Activated CD4-positive, alpha-beta T cell treated with anti-CD3 and anti-CD28 coated beads for 4 hours (primary cell): ENCODE data around the gene WRAP73.
A peak's percentile ranks its signal among the peaks of the same experiment; 100 is the strongest.

Source experiments
- DNase-seq, 2 donors: peaks; one replicate each; pipeline ENCODE4 v3.0.0-alpha.2; 2020

WRAP73 gene

DNA sequence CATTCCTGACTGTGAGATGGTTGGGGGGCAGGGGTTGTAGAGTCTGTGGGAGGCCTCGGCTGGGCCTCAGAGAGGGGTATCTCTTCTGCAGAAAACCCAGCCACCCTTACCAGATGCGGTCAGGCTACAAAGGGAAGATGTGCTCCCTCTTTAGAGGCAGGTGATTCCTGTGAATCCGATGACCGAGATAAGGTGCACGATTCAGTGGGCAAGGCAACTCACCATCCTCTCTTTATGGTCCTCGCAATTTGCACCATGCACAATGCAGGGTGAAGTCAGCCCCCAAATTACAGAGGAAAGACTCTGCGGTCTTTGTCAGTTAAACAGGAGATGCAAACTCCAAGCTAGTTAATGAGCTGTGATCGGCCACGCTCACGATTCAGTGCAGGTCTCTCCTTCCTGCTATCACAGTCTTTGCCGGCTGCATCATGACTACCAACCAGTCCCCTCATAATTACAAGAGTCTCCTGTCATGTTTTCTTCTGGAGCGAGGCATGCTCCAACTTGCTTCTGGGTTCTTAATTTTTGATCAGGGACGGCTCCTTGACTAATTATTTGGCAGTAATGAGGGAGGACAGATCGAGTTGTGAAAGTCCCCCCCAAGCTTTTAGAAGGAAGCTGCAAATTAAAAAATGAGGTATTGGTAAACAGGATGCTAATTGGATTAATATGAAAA lies 14.9 kb upstream of the WRAP73 start:
- DNase-seq = no peak

DNA sequence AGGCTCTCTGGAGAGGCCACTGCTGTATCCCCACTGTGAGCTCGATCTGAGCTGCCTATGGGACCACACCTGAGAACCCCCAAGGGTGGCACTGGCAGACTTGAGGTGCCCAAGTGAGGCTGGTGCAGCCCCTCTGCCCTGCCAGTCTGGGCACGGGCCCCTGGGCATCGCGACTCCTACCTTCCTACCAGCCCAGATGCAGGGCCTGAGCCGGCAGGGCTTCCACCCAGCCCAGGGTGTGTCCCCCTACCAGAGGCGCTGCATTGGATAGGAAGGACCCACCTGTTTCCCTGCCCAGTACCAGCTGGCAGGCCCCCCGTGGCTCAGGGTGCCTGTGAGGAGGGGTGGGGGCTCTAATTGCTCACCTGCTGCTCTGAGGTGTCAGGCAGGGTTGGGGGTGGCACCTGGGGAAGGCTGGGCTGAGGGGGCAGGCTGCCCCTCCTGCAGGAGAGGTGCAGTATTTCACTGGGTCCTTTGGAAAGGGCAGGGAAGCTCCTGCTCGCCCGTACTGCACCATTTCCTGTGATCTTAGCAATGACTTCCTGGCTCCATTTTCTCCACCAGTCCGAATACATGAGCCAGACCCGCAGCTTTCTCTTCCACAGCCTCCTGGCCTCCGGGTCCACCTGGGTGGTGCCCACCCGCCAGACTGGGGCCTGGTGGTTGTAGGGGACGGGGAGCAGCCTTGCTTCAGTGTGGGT lies 14.2 kb upstream of the WRAP73 start:
- no peak for DNase-seq

DNA sequence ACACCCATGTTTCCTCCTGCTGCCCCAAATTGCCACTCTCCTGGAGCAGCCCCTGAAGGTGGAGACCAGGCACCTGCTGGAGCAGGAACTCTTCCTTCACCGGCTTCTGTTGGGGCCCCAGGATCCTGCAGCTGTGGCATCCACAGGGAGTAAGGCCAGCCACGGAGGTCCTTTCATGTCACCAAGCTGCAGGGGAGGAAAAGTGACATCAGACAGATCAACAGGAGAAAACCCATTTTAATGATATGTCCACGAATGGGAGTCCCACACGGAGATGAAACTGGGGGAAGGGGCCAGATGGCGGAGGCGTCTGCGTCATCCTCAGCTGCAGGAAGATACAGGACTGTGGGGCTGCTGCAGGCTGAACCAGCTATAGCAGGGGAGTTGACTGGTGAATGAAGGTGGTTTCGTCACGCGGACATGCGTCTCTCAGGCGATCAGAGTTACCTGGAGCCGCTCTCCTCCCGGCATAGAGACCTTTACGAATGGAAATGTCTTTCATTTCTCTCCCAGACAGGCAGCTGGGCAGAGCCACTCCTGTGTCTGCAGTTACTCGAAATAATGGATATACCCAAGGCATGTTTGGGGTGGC lies 12.3 kb upstream of the WRAP73 start:
- no peak for DNase-seq

DNA sequence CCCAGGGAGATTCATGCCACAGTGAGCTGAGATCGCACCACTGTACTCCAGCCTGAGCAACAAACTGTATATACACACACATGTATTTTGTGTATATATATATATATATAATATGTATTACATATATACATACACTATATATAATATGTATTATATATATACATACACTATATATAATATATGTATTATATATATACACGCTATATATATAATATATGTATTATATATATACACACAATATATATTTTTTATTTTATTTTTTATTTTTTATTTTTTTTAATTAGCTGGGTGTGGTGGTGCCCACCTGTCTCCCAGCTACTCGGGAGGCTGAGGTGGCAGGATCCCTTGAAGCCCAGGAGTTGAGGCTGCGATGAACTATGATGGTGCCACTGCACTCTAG lies 11.7 kb upstream of the WRAP73 start:
- no peak for DNase-seq

DNA sequence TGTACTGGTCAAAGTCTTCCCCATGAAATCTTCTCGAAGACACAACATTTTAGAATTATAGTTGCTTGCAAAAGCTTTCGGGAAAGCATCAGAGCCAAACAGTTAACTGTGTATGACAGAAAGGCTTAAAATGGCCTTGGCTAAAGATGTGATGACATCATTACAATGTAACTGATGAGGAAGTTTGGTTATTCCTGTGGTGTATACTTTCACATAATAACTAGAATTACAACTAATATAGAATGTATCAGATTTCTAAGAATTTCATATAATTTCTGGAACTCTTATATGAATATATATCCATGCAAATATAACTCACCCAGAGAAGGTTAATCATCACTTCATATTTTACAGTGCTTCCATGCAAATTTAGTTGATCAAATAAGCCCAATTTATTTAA lies 10.8 kb upstream of the WRAP73 start:
- no peak for DNase-seq

DNA sequence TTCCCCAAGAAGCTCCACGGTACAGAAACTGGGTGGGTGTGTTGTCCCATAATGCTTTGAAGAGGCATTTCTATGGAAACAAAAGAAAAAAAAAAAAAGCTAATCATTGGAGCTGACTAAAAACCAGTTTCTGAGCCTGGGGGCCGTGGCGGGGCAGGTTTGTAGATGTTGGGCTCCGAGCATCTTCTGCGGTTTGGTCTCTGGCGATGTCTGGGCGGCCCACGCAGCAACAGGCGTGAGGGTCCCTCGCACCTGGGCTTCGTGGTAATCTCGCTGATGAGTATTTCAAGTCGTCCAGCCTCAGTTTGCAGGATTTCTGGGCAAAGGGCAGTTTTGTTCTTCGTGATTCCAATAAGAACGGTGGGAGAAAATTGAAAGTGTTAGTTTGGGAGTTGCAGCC lies 9.2 kb upstream of the WRAP73 start:
- DNase-seq = no peak

DNA sequence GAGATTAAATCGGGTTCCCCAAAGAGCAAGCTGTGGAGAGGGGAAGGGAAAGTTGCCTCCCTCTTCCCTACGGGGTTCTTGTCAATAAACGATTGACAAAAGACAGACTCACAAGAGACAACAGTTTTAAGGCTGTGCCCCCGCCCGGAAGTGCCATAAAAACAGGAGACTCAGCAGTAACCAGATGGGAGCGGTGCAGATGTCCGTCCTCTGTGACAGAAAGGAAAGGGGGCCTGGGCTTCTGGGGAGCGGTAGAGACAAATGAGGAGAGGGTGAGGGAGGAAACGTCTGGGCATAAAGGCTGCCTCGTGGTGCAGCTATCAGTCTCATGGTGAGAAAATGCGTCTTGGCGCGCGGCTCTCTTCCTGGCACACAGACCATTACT lies 8.3 kb upstream of the WRAP73 start:
- no peak for DNase-seq

DNA sequence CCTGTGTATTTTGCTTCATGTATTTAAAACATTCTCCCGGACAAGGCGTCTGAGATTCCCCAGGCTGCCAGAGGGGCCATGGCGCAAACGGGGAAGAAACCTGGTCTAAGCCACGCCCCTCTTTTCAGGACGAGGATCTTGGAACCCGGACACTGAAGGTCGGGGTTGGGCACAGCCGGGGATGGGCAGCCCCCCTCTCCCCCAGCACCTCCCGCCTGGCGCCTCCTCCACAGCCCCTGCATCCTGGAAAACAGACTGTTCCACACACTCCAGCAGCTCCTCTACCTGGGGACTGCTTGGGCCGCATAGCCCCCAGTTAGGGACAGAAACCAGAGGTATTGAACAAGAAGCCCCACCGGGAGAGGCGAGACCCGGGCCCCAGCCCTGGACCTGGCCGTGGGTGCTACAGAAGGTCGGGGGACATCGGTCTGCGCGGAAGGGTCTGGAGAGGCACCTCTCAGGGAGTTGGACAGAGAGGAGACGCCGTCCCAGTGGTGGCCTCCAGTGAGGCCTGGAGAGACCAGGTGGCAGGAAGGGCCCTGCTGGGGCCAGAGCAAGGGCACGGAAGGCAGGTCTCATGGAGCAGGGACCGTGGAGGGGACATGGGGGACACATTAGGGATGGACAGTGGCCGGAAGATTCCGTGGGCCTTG lies 7.8 kb upstream of the WRAP73 start:
- DNase-seq = no peak

DNA sequence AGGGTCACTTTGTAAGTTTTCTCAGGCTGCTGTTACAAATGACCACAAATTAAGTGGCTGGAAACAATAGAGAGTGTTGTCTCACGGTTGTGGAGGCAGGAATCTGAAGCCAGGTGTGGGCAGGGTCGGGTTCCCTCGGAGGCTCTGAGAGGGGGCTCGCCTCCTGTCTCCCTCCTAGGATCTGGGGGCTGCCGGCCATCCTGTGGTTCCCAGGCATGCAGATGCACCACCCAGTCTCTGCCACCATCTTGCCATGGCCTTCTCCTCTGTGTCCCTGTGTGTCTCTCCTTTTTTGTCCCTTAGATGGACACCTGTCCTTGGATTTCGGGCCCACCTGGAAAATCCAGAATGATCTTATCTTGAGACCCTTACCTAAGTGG lies 7.2 kb upstream of the WRAP73 start:
- no peak for DNase-seq

DNA sequence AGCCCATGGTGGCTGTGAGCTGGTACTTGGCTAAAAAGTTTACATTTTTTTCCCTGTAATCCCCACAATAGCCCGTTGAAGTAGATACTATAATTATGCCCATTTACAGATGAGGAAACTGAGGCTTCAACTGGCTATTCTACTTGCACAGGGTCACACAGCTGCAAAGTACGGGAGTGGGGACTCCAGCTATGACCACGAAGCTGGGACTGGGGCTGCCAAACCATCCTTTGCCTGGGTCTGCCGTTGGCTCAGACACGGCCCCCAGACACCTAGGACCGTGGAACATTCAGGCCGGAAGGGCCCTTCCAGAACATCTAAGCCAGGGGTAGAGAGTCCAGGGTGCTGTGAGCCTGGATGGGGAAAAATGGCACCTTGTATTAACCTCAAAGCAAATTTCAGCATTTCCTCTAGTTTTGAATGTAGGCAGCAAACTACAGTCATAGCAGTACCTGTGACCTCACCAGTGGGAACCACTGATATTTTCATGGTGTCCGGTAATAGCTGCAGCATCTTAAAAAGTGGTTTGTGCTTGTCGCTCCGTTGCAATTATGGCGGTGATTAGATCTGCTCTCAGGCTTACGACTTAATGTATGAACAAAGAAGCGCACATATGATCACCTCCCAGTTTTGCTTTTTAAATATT lies 6.7 kb upstream of the WRAP73 start:
- no peak for DNase-seq

DNA sequence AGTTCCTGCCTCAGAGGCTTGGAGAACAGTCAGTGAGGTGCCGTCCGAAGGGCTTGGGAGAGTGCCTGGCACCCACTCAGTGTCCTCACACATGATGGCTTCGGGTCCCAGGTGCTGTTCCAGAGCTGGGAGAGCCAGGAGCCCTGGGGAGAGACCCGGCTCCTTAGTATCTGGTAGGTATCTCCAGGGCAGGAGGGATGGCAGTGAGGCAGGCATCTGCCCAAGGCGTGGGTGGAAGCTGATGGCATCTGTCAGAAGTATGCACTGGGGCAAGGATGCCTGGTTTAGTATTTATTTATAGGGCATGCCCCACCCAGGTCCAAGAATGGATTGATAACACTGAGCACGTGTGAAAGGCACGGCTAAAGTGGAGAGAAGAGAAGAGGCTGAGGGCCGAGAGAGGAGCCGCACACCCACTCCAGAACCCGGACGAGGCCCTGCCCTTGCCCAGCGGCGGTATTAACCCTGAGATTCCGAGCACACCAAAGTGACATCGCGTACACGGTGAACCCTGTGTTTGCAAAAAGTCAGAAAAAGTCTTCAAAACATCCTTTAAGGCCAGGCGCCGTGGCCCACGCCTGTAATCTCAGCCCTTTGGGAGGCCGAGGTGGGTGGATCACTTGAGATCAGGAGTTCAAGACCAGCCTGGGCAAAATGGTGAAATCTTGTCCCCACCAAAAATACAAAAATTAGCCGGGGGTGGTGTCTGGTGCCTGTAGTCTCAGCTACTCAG lies 4.8 kb upstream of the WRAP73 start:
- DNase-seq = no peak

DNA sequence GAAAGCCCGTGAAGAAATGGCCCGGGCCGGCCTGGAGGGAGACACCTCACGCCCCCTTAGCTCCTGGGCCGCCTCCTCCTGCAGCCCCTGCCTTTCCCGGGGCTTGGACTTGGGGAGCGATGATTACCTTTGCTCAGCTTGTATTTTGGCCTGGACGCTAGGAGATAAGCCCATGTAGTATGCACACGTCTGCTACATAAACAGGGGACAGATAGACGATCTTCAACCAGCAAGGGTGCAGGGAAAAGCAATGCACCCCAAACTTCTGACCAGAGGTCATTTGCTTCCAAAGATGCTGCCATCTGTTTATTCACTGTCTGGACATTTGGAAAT lies 3.3 kb upstream of the WRAP73 start:
- no peak for DNase-seq

DNA sequence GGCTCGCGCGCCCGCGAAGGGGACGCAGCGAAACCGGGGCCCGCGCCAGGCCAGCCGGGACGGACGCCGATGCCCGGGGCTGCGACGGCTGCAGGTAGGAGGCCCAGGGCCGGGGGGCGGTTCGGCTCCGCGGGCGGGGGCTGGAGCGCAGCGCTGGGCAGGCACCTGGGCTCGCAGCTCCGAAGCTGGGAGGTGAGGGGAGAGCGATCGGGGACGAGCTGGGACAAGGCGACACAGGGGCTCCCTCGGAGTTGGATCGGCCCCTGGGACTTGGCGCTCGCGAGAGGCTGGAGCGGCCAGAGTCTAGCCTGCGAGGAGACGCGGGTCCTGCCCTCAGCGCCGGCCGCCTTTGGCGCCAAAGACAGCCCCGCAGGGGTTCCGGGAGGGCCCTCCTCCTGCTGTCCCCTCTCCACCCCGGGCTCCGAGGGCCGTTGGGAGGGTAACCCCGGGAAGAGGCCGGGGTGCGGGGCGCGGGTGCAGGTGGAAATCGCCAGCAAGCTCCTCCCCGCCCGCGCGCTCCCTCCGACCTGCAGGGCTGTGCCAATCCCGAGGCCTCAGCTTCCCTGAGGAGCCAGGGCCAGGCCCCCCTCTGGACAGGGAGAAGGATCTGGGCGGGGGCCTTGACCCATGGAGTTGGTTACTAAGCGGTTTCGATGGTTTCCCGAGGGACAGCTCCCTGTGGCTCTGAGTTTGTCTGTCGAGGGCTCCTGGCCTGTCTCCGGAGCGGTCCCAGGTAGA lies 2.8 kb upstream of the WRAP73 start:
- no peak for DNase-seq

DNA sequence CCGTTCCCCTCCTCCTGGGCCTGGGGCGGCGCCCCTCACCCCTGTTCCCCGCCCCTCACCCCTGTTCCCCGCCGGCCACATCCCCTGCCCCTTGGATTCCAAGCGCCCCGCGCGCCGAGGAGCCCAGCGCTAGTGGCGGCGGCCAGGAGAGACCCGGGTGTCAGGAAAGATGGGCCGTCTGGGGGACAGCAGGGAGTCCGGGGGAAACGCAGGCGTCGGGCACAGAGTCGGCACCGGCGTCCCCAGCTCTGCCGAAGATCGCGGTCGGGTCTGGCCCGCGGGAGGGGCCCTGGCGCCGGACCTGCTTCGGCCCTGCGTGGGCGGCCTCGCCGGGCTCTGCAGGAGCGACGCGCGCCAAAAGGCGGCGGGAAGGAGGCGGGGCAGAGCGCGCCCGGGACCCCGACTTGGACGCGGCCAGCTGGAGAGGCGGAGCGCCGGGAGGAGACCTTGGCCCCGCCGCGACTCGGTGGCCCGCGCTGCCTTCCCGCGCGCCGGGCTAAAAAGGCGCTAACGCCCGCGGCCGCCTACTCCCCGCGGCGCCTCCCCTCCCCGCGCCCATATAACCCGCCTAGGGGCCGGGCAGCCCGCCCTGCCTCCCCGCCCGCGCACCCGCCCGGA lies 2.1 kb upstream of the WRAP73 start, which contains the start of gene TP73:
Gene TP73 (plus strand): TSS at position 587 of the 618 bp plus-strand sequence. CDS start 29,850 bp downstream, outside the sequence.
- no peak for DNase-seq

DNA sequence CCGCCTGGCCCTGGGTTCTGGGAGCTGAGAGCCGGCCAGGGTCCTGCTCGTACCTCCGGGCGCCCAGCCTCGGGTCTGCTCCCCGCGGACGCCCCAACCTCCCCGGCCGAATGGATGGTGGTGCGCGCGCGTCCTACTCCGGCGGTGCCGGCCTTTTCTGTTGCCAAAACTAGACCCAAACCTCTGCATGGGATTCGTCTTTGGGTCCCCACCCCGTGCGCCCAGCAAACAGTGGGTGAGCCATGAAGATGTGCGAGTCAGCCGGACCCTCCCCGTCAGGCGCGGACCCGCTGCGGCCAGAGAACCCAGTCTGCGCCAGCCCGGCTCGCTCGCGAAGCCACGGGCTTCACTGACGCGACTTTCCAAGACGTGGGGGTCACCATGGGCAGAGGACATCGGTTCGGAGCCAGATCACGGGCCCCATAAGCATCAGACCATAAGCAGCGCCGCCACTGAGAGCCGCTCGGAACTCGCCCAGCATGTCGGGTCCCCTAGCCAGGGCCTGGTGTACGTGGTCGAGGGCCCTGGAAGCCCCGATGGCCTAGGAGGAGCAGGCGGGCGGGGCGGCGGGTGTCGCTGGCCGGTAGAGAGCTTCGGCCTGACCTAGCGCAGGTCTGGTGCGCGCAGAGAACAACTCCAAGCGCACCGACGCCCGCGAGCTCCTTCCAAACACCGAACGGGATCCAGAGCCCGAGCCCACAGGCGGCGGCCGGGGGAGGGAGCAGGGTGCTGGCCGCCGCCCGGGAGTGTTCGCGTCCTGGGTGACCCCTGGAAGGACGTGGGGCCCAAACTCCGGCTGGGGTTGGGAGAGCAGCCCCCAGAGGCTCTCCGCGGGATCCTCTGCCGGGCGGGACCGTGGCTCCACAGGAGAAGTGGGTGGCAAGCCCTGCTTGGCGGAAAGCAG lies 1.4 kb upstream of the WRAP73 start:
- peak in 1 of 2 donors; percentile 14 for DNase-seq

DNA sequence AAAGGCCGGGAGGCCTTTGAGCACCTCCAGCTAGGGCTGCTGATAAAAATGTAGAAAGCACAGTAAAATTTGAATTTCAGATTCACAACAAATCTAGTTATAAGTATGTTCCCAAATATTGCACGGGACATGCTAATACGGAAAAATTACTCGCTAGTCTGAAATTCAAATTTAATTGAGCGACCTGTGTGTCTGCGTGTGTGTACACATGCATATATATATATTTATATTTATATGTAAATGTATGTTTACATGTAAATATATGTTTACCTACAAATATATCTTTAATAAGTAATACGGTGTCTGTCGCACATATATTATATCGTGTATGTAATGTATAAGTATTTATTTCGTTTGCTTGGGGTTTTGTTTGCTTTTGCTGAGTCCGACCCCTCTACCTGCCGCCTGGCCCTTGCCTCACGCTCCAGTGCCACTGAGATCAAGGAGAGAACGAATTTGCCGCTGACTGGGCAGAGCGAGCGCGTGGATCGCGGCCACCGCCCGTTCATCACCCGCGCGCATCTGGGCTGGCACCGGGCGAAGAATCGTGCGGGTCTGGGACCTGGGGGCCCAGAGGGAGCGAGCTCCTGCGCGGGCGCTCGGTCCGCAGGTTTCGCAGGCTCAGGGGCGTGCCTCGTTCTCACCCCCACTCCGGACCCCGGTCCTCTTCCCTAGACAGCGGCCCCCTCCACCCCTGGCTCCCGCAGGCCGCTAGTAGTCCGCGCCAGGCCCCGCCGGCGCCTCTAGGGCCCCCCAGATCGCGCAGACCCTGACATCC lies 534 bp upstream of the WRAP73 start:
- no peak for DNase-seq

DNA sequence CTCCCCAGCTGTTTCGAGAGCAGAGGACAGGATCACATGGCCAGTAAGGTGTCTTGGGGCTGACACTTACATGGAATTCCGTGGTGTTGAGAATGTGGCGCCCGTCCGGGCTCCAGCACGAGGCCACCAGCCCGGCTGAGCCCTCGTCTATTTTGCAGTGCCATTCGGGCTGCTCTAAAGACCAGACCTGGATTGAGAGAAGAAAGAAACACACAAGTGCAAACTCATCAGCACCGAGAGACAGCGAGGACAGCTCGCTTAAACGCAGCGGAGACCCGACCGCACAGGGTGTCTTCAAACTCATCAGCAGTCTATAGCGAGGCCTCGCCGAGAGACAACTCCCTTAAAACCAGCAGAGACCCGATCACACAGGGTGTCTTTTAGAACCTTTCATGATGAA lies 3.3 kb downstream of the WRAP73 start:
- DNase-seq = no peak

DNA sequence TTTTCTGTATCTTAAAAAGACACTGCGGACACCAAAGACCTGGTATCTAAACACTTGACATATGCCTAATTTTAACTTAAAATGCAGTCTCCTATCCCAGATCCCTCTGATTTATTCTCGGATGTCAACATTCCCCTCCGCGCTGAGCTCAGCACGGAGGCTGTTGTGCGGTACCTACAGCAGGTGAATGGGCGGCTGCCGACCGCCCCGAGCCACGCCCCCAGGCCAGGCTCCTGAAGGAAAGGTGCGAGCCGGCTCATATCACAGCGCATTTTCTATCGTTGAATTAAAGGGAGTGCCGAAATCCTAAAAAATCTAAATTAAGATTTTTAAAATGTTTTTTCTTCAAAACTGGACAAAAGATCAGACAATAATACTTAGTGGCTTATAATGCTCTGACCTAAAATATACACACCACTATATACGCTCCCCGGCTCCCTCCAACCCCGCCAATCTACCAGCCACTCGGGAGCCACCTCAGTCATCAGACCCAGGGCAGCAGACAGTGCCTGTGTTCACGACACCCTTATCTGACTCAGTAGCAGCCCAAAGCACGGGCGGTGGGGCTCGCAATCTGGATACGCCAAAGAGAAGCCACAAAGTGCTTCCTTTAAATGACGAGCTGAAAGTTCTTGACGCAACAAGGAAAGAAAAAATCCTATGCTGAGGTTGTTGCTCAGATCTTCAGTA lies 4.1 kb downstream of the WRAP73 start:
- no peak for DNase-seq

DNA sequence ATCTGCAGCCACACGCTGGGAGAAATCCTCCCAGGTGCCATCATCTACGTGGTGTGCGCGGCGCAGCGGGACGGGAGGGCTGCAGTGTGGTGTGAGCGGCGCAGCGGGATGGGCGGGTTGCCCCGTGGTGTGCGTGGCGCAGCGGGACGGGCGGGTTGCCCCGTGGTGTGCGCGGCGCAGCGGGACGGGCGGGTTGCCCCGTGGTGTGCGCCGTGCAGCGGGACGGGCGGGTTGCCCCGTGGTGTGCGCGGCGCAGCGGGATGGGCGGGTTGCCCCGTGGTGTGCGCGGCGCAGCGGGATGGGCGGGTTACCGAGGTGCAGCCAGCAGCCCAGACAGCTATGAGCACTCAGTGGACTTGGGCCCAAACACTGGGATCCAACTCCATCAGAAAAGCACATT lies 4.7 kb downstream of the WRAP73 start:
- no peak for DNase-seq
